GM06990 (cell line): Measurements from ENCODE around the gene PCGF1.

Experiments used
- DNase-seq: peaks from one replicate; pipeline ENCODE4 v3.0.0-alpha.2; 2011; ENCODE audit not compliant: insufficient read length; ENCODE audit errors: extremely low read depth
- H3K27me3 ChIP-seq: replicated peaks from 2 replicates; pipeline ENCODE4 v1.6.0; 2011; ENCODE audit warnings: low read length; ENCODE audit not compliant: control insufficient read depth, insufficient read depth
- H3K36me3 ChIP-seq: 2 replicates; pipeline ENCODE4 v1.5.1; 2011; ENCODE audit warnings: low read length; ENCODE audit not compliant: control insufficient read depth, insufficient read depth
- H3K4me3 ChIP-seq: replicated peaks from 2 replicates; pipeline ENCODE4 v1.5.1; 2011; ENCODE audit warnings: low read depth, mild to moderate bottlenecking, control low read depth, low read length
- CTCF ChIP-seq: IDR thresholded peaks from 2 replicates; pipeline ENCODE4 v1.5.1; 2011; ENCODE audit warnings: low read length, control low read depth, mild to moderate bottlenecking, inconsistent platforms; ENCODE audit not compliant: insufficient read depth, poor library complexity, severe bottlenecking

Gene PCGF1

GRCh38 chr2:74540291-74540690 is 32.8 kb upstream of the PCGF1 start:
- no peaks in the 10 kb centered on the region for H3K27me3 ChIP-seq
- H3K4me3 ChIP-seq = no peak overlapping the region
- no peak for TF ChIP-seq CTCF
- peaks cover 12% of the 10 kb centered on the region for H3K36me3 ChIP-seq
- DNase-seq = no peak

GRCh38 chr2:74538881-74539339 is 31.4 kb upstream of the PCGF1 start:
- Histone ChIP-seq H3K4me3 (peak overlapping the region; percentile 9; the same call in 1 of the 2 replicates), H3K36me3 (peaks cover 21% of the 10 kb centered on the region), H3K27me3 (no peaks in the 10 kb centered on the region)
- no peak for TF ChIP-seq CTCF
- no peak for DNase-seq

GRCh38 chr2:74537140-74537539 is 29.6 kb upstream of the PCGF1 start:
- Histone ChIP-seq H3K27me3 (no peaks in the 10 kb centered on the region), H3K36me3 (peaks cover 29% of the 10 kb centered on the region), H3K4me3 (no peak overlapping the region)
- no peak for DNase-seq
- no peak for TF ChIP-seq CTCF

- no peak for TF ChIP-seq CTCF
- no peak overlapping the region for H3K4me3 ChIP-seq
Observed at GRCh38 chr2:74536166-74536950, 28.9 kb upstream of the PCGF1 start.

GRCh38 chr2:74535440-74535965 is 28.0 kb upstream of the PCGF1 start:
- no peak for TF ChIP-seq CTCF
- Histone ChIP-seq H3K36me3 (peaks cover 29% of the 10 kb centered on the region), H3K27me3 (no peaks in the 10 kb centered on the region), H3K4me3 (no peak overlapping the region)
- DNase-seq = no peak

More at GRCh38 chr2:74536166-74536950, 28.9 kb upstream of the PCGF1 start:
- H3K36me3 ChIP-seq = peaks cover 29% of the 10 kb centered on the region
- DNase-seq = no peak
- H3K27me3 ChIP-seq = no peaks in the 10 kb centered on the region
